SU-DHL-6 (cell line): ENCODE measurements around the gene PSMC3IP.

Source experiments
- H2AFZ ChIP-seq: fragments of 200-600 bp; sonication (generic); 2 replicates; pipeline ENCODE4 v1.6.1; 2014; ENCODE audit warnings: low read depth, mild to moderate bottlenecking, moderate library complexity, mixed read lengths, antibody characterized with exemption, low read length; ENCODE audit not compliant: severe bottlenecking
- H3F3A ChIP-seq: fragments of 200-600 bp; shearing (Covaris generic); 2 replicates; pipeline ENCODE4 v1.6.0; 2016; ENCODE audit warnings: antibody characterized with exemption, mild to moderate bottlenecking; ENCODE audit not compliant: insufficient read depth
- H3K27ac ChIP-seq: fragments of 200-600 bp; sonication (generic); 2 replicates; pipeline ENCODE4 v1.5.1; 2016; ENCODE audit warnings: low read depth, mild to moderate bottlenecking, low read length, moderate library complexity, mixed read lengths
- H3K27me3 ChIP-seq: fragments of 200-600 bp; sonication (generic), shearing (Covaris generic); 2 replicates; pipeline ENCODE4 v1.6.0; 2014; ENCODE audit warnings: mild to moderate bottlenecking, low read length
- H3K36me3 ChIP-seq: fragments of 200-600 bp; sonication (generic); 2 replicates; pipeline ENCODE4 v1.6.1; 2014; ENCODE audit warnings: mild to moderate bottlenecking, low read length, mixed read lengths
- H3K4me2 ChIP-seq: fragments of 300-600, 200-600 bp; shearing (Covaris generic), sonication (generic); 2 replicates; pipeline ENCODE4 v1.6.0; 2014; ENCODE audit warnings: low read length, low read depth, mild to moderate bottlenecking; ENCODE audit not compliant: poor library complexity, severe bottlenecking
- H3K4me3 ChIP-seq: fragments of 200-600 bp; sonication (generic); 2 replicates; pipeline ENCODE4 v1.5.1; 2014; ENCODE audit warnings: antibody characterized with exemption, low read length, mild to moderate bottlenecking, mixed read lengths; ENCODE audit not compliant: insufficient read depth, poor library complexity, severe bottlenecking
- H3K79me2 ChIP-seq: fragments of 200-600 bp; sonication (generic); 2 replicates; pipeline ENCODE4 v1.6.1; 2014; ENCODE audit warnings: mild to moderate bottlenecking, low read length, moderate library complexity; ENCODE audit not compliant: insufficient read depth
- H3K9ac ChIP-seq: fragments of 200-600 bp; sonication (generic); 2 replicates; pipeline ENCODE4 v1.7.0; 2014; ENCODE audit warnings: mild to moderate bottlenecking, low read length
- H3K9me2 ChIP-seq: fragments of 200-600 bp; sonication (generic); replicated peaks from 2 replicates; pipeline ENCODE4 v1.6.1; 2014; ENCODE audit warnings: low read length; ENCODE audit not compliant: insufficient read depth
- H3K9me3 ChIP-seq: fragments of 200-600 bp; sonication (generic); 2 replicates; pipeline ENCODE4 v1.6.1; 2014; ENCODE audit warnings: low read length, mixed read lengths; ENCODE audit not compliant: insufficient read depth
- H4K20me1 ChIP-seq: fragments of 200-600 bp; sonication (generic); 2 replicates; pipeline ENCODE4 v1.6.1; 2014; ENCODE audit warnings: low read depth, mild to moderate bottlenecking, antibody characterized with exemption, low read length, moderate library complexity, mixed read lengths
- CTCF ChIP-seq: fragments of 200-600 bp; sonication (generic); IDR thresholded peaks from one replicate; pipeline ENCODE4 v1.5.1; 2017; ENCODE audit warnings: antibody characterized with exemption, mild to moderate bottlenecking, low read length, moderate library complexity; ENCODE audit not compliant: insufficient read depth, poor library complexity, severe bottlenecking
- EZH2phosphoT487 ChIP-seq: fragments of 200-600 bp; sonication (generic), shearing (Covaris generic); conservative IDR thresholded peaks from 2 replicates; pipeline ENCODE4 v1.6.1; 2018; ENCODE audit warnings: mild to moderate bottlenecking, antibody characterized with exemption, low read length, moderate library complexity, mixed read lengths

PSMC3IP gene

GRCh38 chr17:42578282-42578869, 847 bp upstream of the PSMC3IP start:
- TF ChIP-seq CTCF, result peak; percentile 93
- no peak for TF ChIP-seq EZH2phosphoT487
- H3K9ac ChIP-seq, result peak overlapping the region; percentile 76
- H3K27me3 ChIP-seq, result no peaks in the 10 kb centered on the region
- H3K4me3 ChIP-seq, result peak overlapping the region; percentile 71
- H3K9me2 ChIP-seq, result no peaks in the 10 kb centered on the region
- H3K9me3 ChIP-seq, result no peaks in the 10 kb centered on the region
- H3K4me2 ChIP-seq, result peak overlapping the region; percentile 63
- H3K79me2 ChIP-seq, result peaks cover 7% of the 10 kb centered on the region; the same call in 1 of the 2 replicates
- H2AFZ ChIP-seq, result no peak overlapping the region
- H3F3A ChIP-seq, result peaks cover 38% of the 10 kb centered on the region
- H3K36me3 ChIP-seq, result peaks cover 7% of the 10 kb centered on the region; the same call in 1 of the 2 replicates
- H4K20me1 ChIP-seq, result no peaks in the 10 kb centered on the region
- peak overlapping the region; percentile 92 for H3K27ac ChIP-seq

GRCh38 chr17:42577140-42577531, 393 bp downstream of the PSMC3IP start:
- Histone ChIP-seq H3K79me2 (peaks cover 7% of the 10 kb centered on the region; the same call in 1 of the 2 replicates), H4K20me1 (no peaks in the 10 kb centered on the region), H3K36me3 (peaks cover 9% of the 10 kb centered on the region; the same call in 1 of the 2 replicates), H3K9me2 (no peaks in the 10 kb centered on the region), H3F3A (peaks cover 46% of the 10 kb centered on the region), H3K27ac (peak overlapping the region; percentile 92), H3K4me2 (peak overlapping the region; percentile 63), H3K9ac (peak overlapping the region; percentile 76), H3K9me3 (no peaks in the 10 kb centered on the region), H2AFZ (peak overlapping the region; percentile 5), H3K27me3 (no peaks in the 10 kb centered on the region), H3K4me3 (peak overlapping the region; percentile 71)
- TF ChIP-seq CTCF (no peak), EZH2phosphoT487 (no peak)

- H3F3A ChIP-seq, result peaks cover 42% of the 10 kb centered on the region
- no peak overlapping the region for H3K9ac ChIP-seq
- H3K9me3 ChIP-seq, result no peaks in the 10 kb centered on the region
- H3K27ac ChIP-seq, result no peak overlapping the region
- H3K36me3 ChIP-seq, result peaks cover 17% of the 10 kb centered on the region; the same call in 1 of the 2 replicates
- no peaks in the 10 kb centered on the region for H4K20me1 ChIP-seq
- H3K79me2 ChIP-seq, result peaks cover 7% of the 10 kb centered on the region; the same call in 1 of the 2 replicates
- no peaks in the 10 kb centered on the region for H3K9me2 ChIP-seq
- H3K4me3 ChIP-seq, result no peak overlapping the region
- H3K27me3 ChIP-seq, result no peaks in the 10 kb centered on the region
- H3K4me2 ChIP-seq, result no peak overlapping the region
- no peak for TF ChIP-seq CTCF
- no peak for TF ChIP-seq EZH2phosphoT487
- no peak overlapping the region for H2AFZ ChIP-seq
Measured at GRCh38 chr17:42574463-42574862, 3.1 kb downstream of the PSMC3IP start.
